Astrocyte (in vitro differentiated cells and primary cell): Measurements from ENCODE around the gene AGTPBP1.

Source experiments
- EZH2 ChIP-seq: IDR thresholded peaks from 2 replicates; pipeline ENCODE4 v1.6.1; 2012; ENCODE audit warnings: mild to moderate bottlenecking, low read length, inconsistent platforms; ENCODE audit not compliant: insufficient read depth
- TF ChIP-seq, protein P1 (sequence below): IDR thresholded peaks from 2 replicates; pipeline ENCODE4 v1.5.1; 2011; ENCODE audit warnings: low read depth, mild to moderate bottlenecking, inconsistent platforms, low read length, moderate library complexity; ENCODE audit not compliant: insufficient read depth

DNA sequence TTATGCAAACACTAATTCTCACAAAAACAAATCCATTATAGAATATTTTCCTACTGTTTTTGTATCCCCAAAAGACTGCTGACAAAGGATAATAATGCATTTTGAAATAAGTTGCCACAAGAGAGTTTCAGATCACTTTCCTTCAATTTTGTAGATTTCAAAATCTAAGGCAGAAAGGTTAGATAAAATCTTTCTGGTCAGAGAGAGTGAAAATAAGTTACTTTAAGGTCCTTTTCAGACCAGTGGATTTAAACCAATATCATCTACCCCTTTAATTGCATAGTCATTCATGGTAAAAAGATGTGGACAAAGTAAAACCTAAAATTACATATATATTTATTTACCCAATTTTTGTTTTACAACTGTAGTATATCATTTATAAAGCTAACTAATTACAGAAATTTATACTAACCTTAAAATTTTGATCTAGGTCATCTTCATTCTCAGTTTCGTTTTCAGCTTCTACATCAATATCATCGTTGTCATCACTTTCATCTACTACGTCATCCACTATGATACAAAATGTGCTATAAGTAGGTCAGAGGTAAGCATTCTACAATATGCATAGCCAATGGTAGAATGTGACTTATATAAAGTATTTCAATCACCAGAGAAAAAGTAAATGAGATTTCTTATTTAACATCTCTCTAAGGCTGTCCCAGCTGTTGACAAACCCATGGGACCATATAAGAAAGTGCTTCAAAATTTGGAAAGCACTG, 95.7 kb downstream of the AGTPBP1 start:
- TF ChIP-seq, protein P1, sequence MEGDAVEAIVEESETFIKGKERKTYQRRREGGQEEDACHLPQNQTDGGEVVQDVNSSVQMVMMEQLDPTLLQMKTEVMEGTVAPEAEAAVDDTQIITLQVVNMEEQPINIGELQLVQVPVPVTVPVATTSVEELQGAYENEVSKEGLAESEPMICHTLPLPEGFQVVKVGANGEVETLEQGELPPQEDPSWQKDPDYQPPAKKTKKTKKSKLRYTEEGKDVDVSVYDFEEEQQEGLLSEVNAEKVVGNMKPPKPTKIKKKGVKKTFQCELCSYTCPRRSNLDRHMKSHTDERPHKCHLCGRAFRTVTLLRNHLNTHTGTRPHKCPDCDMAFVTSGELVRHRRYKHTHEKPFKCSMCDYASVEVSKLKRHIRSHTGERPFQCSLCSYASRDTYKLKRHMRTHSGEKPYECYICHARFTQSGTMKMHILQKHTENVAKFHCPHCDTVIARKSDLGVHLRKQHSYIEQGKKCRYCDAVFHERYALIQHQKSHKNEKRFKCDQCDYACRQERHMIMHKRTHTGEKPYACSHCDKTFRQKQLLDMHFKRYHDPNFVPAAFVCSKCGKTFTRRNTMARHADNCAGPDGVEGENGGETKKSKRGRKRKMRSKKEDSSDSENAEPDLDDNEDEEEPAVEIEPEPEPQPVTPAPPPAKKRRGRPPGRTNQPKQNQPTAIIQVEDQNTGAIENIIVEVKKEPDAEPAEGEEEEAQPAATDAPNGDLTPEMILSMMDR = no peak
- no peak for TF ChIP-seq EZH2
